MCF 10A (cell line): ENCODE results near the gene ENTPD6. TPM values are rescaled to one million over a fixed set of nuclear protein-coding genes. Genes with fewer than 3 reads are reported as not detected.

Source experiments
- BruUV-seq: library from RNA; stranded (reverse); fragments of 400-500 nt; replicated peaks from 2 replicates; lab custom pipeline; 2021; lab: Mats Ljungman, UMichigan
- CTCF ChIA-PET: fragments of 300-600 bp; sonication (Branson Sonifier 250); formaldehyde crosslinking; extraction: SDS; loops from one replicate; lab custom pipeline; 2021; ENCODE audit warnings: antibody characterized with exemption, inconsistent platforms; lab: Yijun Ruan, JAX
- POLR2A ChIA-PET: fragments of 300-600, 350-650 bp; sonication (Branson Sonifier 250); formaldehyde crosslinking; extraction: SDS; loops from one replicate; lab custom pipeline; 2020; ENCODE audit warnings: antibody characterized with exemption, inconsistent platforms; lab: Yijun Ruan, JAX
- DNase-seq: peaks from one replicate; pipeline ENCODE4 v3.0.0-alpha.2; 2018; ENCODE audit not compliant: unreplicated experiment
- H3K27ac Mint-ChIP-seq: one replicate; pipeline ENCODE4 v1.8.0; 2022; ENCODE audit warnings: mild to moderate bottlenecking, low read depth, mixed read lengths; ENCODE audit not compliant: unreplicated experiment
- H3K27me3 Mint-ChIP-seq: one replicate; pipeline ENCODE4 v1.8.0; 2022; ENCODE audit warnings: mixed read lengths; ENCODE audit not compliant: insufficient read depth, unreplicated experiment
- H3K36me3 Mint-ChIP-seq: one replicate; pipeline ENCODE4 v1.8.0; 2022; ENCODE audit warnings: mild to moderate bottlenecking, moderate library complexity, mixed read lengths; ENCODE audit not compliant: insufficient read depth, unreplicated experiment
- H3K4me1 Mint-ChIP-seq: one replicate; pipeline ENCODE4 v1.8.0; 2022; ENCODE audit warnings: mixed read lengths; ENCODE audit not compliant: insufficient read depth, unreplicated experiment
- H3K4me3 Mint-ChIP-seq: one replicate; pipeline ENCODE4 v1.8.0; 2022; ENCODE audit warnings: mild to moderate bottlenecking, moderate library complexity, mixed read lengths; ENCODE audit not compliant: unreplicated experiment
- H3K9me3 Mint-ChIP-seq: one replicate; pipeline ENCODE4 v1.8.0; 2022; ENCODE audit warnings: mixed read lengths; ENCODE audit not compliant: unreplicated experiment
- CTCF ChIP-seq: fragments of 200-600 bp; IDR thresholded peaks from one replicate; pipeline ENCODE4 v1.8.0; 2022; ENCODE audit warnings: antibody characterized with exemption, mild to moderate bottlenecking; ENCODE audit not compliant: unreplicated experiment
- intact Hi-C: fragments of 100-400 bp; cut with micrococcal nuclease; formaldehyde crosslinking; loops from 2 replicates; pipeline ENCODE4 v1.14.1; 2022
- total RNA-seq: library from RNA; stranded (reverse); gene quantifications from 2 replicates; pipeline ENCODE4 v1.2.3, GENCODE V29; 2022

The ENTPD6 gene
- total RNA-seq, 1 experiment from 2014 or later, result 98.0 TPM

- POLR2A ChIA-PET, result interaction anchor here (0.8 to 15.4 kb wide), 25 partner anchors 9 to 1885 kb away, joined by 3 to 517 read pairs (median 6); partner anchors contain the start of genes ABHD12, APMAP, ENTPD6 and GINS1
These were observed 50.9 kb downstream of the ENTPD6 start for GRCh38 chr20:25246182-25246999.

DNA sequence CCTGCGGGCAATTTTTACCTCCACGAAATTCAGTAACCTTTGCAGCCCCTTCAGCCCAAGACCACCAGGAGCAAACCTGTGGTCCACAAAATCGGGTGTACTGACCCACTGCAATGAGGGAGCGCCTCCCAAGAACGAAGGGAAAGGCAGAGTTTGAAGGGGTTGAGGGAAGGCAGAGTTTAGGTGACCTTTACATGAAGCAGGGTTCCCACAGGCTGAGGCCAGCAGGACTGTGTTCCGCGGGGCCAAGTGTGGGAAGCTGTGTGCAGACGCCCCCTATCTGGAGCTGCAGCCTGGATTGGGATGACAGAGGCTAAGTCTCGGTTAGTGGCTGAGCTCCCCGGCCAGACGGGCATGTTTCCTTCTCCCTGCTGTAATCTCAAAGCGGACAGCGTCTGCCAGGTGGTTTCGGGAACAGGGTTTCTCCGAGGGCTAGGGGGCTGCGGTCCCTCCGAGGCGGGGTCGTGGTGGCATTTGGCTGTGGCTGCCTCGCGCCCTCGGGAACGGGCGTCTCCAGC is 51.5 kb downstream of the ENTPD6 start:
- TF ChIP-seq CTCF, result peak; percentile 21
- peaks cover 25% of the 10 kb centered on the region for H3K36me3 Mint-ChIP-seq
- no TSS peak for BruUV-seq
- H3K4me3 Mint-ChIP-seq, result peak overlapping the region; percentile 93
- intact Hi-C loops, result loop anchor here (1.0 to 10.0 kb wide), 7 partner anchors 9 to 252 kb away; no protein-coding TSS in a partner anchor
- peak overlapping the region; percentile 74 for H3K27ac Mint-ChIP-seq
- CTCF ChIA-PET, result interaction anchor here (0.5 to 6.5 kb wide), 34 partner anchors 9 to 831 kb away, joined by 3 to 92 read pairs (median 4); no protein-coding TSS in a partner anchor
- DNase-seq, result peak; percentile 79
- H3K4me1 Mint-ChIP-seq, result peaks cover 24% of the 10 kb centered on the region
- H3K9me3 Mint-ChIP-seq, result no peaks in the 10 kb centered on the region
- POLR2A ChIA-PET, result interaction anchor here (0.7 to 15.4 kb wide), 34 partner anchors 9 to 1886 kb away, joined by 3 to 517 read pairs (median 5); partner anchors contain the start of genes ABHD12, ACSS1, APMAP and ENTPD6
- H3K27me3 Mint-ChIP-seq, result no peaks in the 10 kb centered on the region

More at GRCh38 chr20:25246182-25246999, 50.9 kb downstream of the ENTPD6 start:
- peak overlapping the region; percentile 74 for H3K27ac Mint-ChIP-seq
- no peak for TF ChIP-seq CTCF
- H3K27me3 Mint-ChIP-seq, result no peaks in the 10 kb centered on the region
- intact Hi-C loops, result loop anchor here (2.0 to 10.0 kb wide), 5 partner anchors 14 to 252 kb away; no protein-coding TSS in a partner anchor
- H3K4me1 Mint-ChIP-seq, result peaks cover 28% of the 10 kb centered on the region
- TSS peak; percentile 45 for BruUV-seq
- H3K36me3 Mint-ChIP-seq, result peaks cover 18% of the 10 kb centered on the region
- CTCF ChIA-PET, result interaction anchor here (0.5 to 6.5 kb wide), 28 partner anchors 9 to 830 kb away, joined by 3 to 92 read pairs (median 4); no protein-coding TSS in a partner anchor
- H3K9me3 Mint-ChIP-seq, result no peaks in the 10 kb centered on the region
- peak overlapping the region; percentile 93 for H3K4me3 Mint-ChIP-seq
- DNase-seq, result no peak

- no peak for TF ChIP-seq CTCF
- Mint-ChIP-seq H3K4me3 (peak overlapping the region; percentile 93), H3K36me3 (peaks cover 29% of the 10 kb centered on the region), H3K27ac (peak overlapping the region; percentile 74), H3K27me3 (no peaks in the 10 kb centered on the region), H3K4me1 (peaks cover 26% of the 10 kb centered on the region), H3K9me3 (no peaks in the 10 kb centered on the region)
- POLR2A ChIA-PET, result interaction anchor here (0.7 to 15.4 kb wide), 40 partner anchors 9 to 1887 kb away, joined by 3 to 517 read pairs (median 4); partner anchors contain the start of genes ABHD12, ACSS1, APMAP and ENTPD6
- no peak for DNase-seq
- BruUV-seq, result no TSS peak
- intact Hi-C loops, result loop anchor here (1.0 to 10.0 kb wide), 7 partner anchors 9 to 253 kb away; no protein-coding TSS in a partner anchor
- CTCF ChIA-PET, result interaction anchor here (0.6 to 6.5 kb wide), 25 partner anchors 9 to 305 kb away, joined by 3 to 92 read pairs (median 4); no protein-coding TSS in a partner anchor
These were observed 52.0 kb downstream of the ENTPD6 start for GRCh38 chr20:25247518-25247955.
